Skeletal muscle tissue (tissue), 4 donors: ENCODE data around the gene FHOD1. TPM values are rescaled to one million over a fixed set of nuclear protein-coding genes. Genes with fewer than 3 reads are reported as not detected.
A peak's percentile ranks its signal among the peaks of the same experiment; 100 is the strongest.

ENCODE experiments used
- H3K27ac ChIP-seq: one replicate; pipeline ENCODE4 v1.7.0; 2013; ENCODE audit warnings: mild to moderate bottlenecking, low read depth, low read length, inconsistent platforms
- H3K27me3 ChIP-seq, 3 donors: one replicate each; pipeline ENCODE4 v1.7.0; 2013; ENCODE audit warnings: low read length in 3 of 3; ENCODE audit not compliant: control insufficient read depth in 3 of 3, insufficient read depth in 3 of 3
- H3K36me3 ChIP-seq, 3 donors: one replicate each; pipeline ENCODE4 v1.7.0; 2013; ENCODE audit warnings: low read length in 3 of 3; ENCODE audit not compliant: control insufficient read depth in 3 of 3, insufficient read depth in 3 of 3
- H3K4me1 ChIP-seq, 3 donors: one replicate each; pipeline ENCODE4 v1.7.0; 2013; ENCODE audit warnings: low read length in 3 of 3, mild to moderate bottlenecking in 3 of 3; ENCODE audit not compliant: control insufficient read depth in 3 of 3, insufficient read depth in 3 of 3
- H3K4me3 ChIP-seq, 3 donors: one replicate each; pipeline ENCODE4 v1.7.0; 2013; ENCODE audit warnings: low read length in 3 of 3
- H3K9ac ChIP-seq, 3 donors: one replicate each; pipeline ENCODE4 v1.7.0; 2013; ENCODE audit warnings: low read length in 3 of 3, mild to moderate bottlenecking in 3 of 3, moderate library complexity in 2 of 3, low read depth in 1 of 3
- H3K9me3 ChIP-seq, 3 donors: one replicate each; pipeline ENCODE4 v1.7.0; 2013; ENCODE audit warnings: low read length in 3 of 3; ENCODE audit not compliant: control insufficient read depth in 3 of 3
- total RNA-seq: library from RNA; depleted of rRNA; stranded (reverse); fragments of >200 nt; gene quantifications from one replicate; pipeline ENCODE4 v1.2.3, GENCODE V29; 2014
- donor health status: Osteomylitis.

FHOD1 gene
- total RNA-seq, 1 donor from 2014 or later: 5.2 TPM

DNA sequence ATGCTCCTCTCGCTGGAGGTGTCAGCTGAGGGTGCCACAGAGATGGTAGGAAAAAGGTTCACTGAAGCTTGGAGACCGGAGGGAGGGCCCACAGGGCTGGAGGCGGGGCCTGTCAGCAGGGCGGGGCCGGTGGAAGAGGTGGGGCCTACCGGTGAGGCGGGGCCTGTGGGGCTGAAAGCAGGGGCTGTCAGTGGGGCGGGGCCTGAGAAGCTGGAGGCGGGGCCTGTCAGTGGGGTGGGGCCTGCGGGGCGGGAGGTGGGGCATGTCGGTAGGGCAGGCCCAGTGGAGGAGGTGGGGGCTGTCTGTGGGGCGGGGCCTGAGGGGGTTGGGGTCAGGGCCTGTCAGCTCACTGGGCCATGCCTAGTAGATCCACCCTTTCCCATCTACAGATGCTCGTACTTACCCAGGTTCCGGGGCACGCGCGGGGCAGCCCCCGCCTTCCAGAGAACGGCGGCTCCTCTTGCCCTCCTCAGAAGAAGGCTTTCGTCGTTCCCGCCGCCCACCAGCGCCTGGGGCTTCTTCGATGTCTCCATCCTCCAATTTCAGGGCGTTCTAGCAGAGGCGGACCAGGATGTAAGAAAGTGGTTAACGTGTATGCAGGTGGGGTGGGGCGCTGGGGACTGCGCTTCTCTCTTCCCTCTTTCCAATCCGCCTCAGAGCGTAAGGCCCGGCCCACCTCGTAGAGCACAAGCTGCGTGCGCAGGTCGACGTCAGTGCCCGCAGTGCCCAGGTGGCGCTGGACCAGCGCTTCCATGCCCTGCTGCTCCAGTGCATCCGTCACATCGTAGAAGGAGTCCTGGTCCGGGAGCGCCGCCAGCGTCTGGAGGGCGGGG, 10.5 kb downstream of the FHOD1 start:
- H3K36me3 ChIP-seq: peaks cover 60 to 69% (median 62%) of the 10 kb centered on the region in 3 donors
- H3K4me3 ChIP-seq: no peak overlapping the region
- H3K4me1 ChIP-seq: peaks cover 39 to 47% (median 42%) of the 10 kb centered on the region in 3 donors
- H3K27me3 ChIP-seq: no peaks in the 10 kb centered on the region
- H3K9me3 ChIP-seq: no peaks in the 10 kb centered on the region
- H3K9ac ChIP-seq: peak overlapping the region in 1 of 3 donors; percentile 33
- H3K27ac ChIP-seq: peak overlapping the region; percentile 15

- H3K9me3 ChIP-seq: no peaks in the 10 kb centered on the region
- H3K36me3 ChIP-seq: peaks cover 68 to 76% (median 69%) of the 10 kb centered on the region in 3 donors
- peaks cover 33 to 45% (median 42%) of the 10 kb centered on the region in 3 donors for H3K4me1 ChIP-seq
- peak overlapping the region in 1 of 3 donors; percentile 33 for H3K9ac ChIP-seq
- H3K27me3 ChIP-seq: no peaks in the 10 kb centered on the region
- H3K27ac ChIP-seq: peak overlapping the region; percentile 15
- H3K4me3 ChIP-seq: no peak overlapping the region
Measured at GRCh38 chr16:67235816-67236562, 11.3 kb downstream of the FHOD1 start.

GRCh38 chr16:67234180-67234597, 13.1 kb downstream of the FHOD1 start:
- H3K4me1 ChIP-seq: peaks cover 16 to 36% (median 28%) of the 10 kb centered on the region in 3 donors
- H3K36me3 ChIP-seq: peaks cover 81 to 89% (median 85%) of the 10 kb centered on the region in 3 donors
- no peaks in the 10 kb centered on the region for H3K27me3 ChIP-seq
- no peaks in the 10 kb centered on the region for H3K9me3 ChIP-seq
- no peak overlapping the region for H3K4me3 ChIP-seq
- H3K9ac ChIP-seq: no peak overlapping the region
- no peak overlapping the region for H3K27ac ChIP-seq

DNA sequence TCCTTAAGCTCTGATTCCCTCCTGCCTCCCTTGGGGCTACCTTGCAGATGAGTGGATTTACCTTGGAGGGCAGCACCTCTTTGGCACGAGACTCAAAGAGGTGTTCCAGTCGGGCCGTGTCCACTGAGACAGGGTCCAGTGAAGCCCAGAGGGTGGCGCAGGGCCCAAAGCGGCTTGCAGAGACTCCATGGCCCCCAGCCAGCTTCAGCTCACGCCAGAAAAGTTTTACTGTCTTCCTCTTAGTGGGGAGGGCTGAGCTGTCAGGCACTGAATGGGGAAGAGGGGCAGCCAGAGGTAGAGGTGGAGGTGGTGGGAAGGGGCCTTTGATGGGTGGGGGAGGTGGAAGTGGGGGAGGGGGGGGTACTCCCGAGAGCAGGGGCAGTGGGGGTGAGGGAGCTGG, 13.7 kb downstream of the FHOD1 start:
- H3K9ac ChIP-seq: no peak overlapping the region
- no peaks in the 10 kb centered on the region for H3K27me3 ChIP-seq
- H3K4me1 ChIP-seq: peaks cover 10 to 31% (median 22%) of the 10 kb centered on the region in 3 donors
- no peak overlapping the region for H3K27ac ChIP-seq
- H3K4me3 ChIP-seq: no peak overlapping the region
- H3K36me3 ChIP-seq: peaks cover 81 to 89% (median 85%) of the 10 kb centered on the region in 3 donors
- H3K9me3 ChIP-seq: no peaks in the 10 kb centered on the region

DNA sequence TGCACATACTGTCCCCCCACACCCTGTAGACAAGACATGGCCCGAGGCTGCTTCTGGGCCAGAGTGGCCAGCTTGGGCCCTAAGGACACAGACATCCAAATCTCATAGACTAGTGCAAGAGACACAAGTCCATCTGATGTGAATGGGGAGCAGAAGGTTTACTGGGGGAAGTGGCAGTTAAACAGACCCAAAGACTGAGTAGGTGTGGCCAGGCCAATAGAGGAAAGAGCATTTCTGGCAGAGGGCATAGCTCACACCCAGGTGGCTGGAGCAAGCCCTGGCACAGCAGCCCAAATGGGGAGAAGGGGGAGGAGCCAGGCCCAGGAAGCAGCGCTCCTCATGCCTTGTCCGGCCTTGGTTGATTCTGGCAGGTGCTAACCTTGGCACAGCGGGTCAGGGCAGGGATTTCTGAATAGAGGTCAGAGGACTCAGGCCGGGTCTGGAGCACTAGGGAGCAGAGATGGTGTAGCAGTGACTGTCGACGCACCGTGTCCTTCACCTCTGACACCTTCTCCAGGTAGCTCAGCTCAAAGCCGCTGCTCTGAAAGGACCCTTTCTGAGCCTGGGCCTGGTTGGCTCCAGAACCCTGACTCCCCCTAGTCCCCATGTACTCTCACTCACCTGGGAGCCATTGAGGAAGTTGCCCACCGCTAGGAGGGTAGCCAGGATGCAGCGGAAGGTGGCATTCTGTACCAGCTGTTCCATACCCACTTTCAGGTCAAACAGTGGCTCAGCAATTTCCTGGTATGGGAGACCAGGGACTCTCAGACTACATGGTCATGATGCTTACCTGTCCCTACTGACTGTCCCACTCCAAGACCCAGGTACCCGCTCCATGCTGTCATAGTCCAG, 16.2 kb downstream of the FHOD1 start:
- peaks cover 20 to 38% (median 32%) of the 10 kb centered on the region in 3 donors for H3K4me1 ChIP-seq
- no peak overlapping the region for H3K4me3 ChIP-seq
- H3K9me3 ChIP-seq: no peaks in the 10 kb centered on the region
- no peak overlapping the region for H3K27ac ChIP-seq
- H3K9ac ChIP-seq: peak overlapping the region in 1 of 3 donors; percentile 25
- peaks cover 67 to 72% (median 67%) of the 10 kb centered on the region in 3 donors for H3K36me3 ChIP-seq
- no peaks in the 10 kb centered on the region for H3K27me3 ChIP-seq

- Histone ChIP-seq H3K4me3 (no peak overlapping the region), H3K36me3 (peaks cover 60 to 64% (median 60%) of the 10 kb centered on the region in 3 donors), H3K9me3 (no peaks in the 10 kb centered on the region), H3K4me1 (peaks cover 24 to 46% (median 41%) of the 10 kb centered on the region in 3 donors), H3K27ac (no peak overlapping the region), H3K27me3 (no peaks in the 10 kb centered on the region), H3K9ac (no peak overlapping the region)
Measured at GRCh38 chr16:67229906-67230808, 17.1 kb downstream of the FHOD1 start.

- no peak overlapping the region for H3K9ac ChIP-seq
- H3K27me3 ChIP-seq: no peaks in the 10 kb centered on the region
- no peaks in the 10 kb centered on the region for H3K9me3 ChIP-seq
- H3K36me3 ChIP-seq: peaks cover 48 to 51% (median 50%) of the 10 kb centered on the region in 3 donors
- H3K27ac ChIP-seq: no peak overlapping the region
- H3K4me3 ChIP-seq: no peak overlapping the region
- H3K4me1 ChIP-seq: peaks cover 25 to 48% (median 41%) of the 10 kb centered on the region in 3 donors
Measured at GRCh38 chr16:67228905-67229304, 18.4 kb downstream of the FHOD1 start.

- Histone ChIP-seq H3K27me3 (no peaks in the 10 kb centered on the region), H3K9ac (peak overlapping the region in 2 of 3 donors; percentile 89 to 95), H3K27ac (no peak overlapping the region), H3K4me3 (peak overlapping the region in 2 of 3 donors; percentile 98), H3K36me3 (peaks cover 43 to 51% (median 45%) of the 10 kb centered on the region in 3 donors), H3K9me3 (no peaks in the 10 kb centered on the region), H3K4me1 (peaks cover 25 to 48% (median 41%) of the 10 kb centered on the region in 3 donors)
Measured at GRCh38 chr16:67228034-67228785, 19.1 kb downstream of the FHOD1 start.
